Right lobe of liver (tissue), 4 donors: ENCODE measurements around the gene MAML3.

Experiments
- POLR2A ChIP-seq: fragments of 450-650 bp; IDR thresholded peaks from one replicate; pipeline ENCODE4 v1.6.1; 2017; ENCODE audit warnings: antibody characterized with exemption, mild to moderate bottlenecking
- TF ChIP-seq, protein P1 (sequence below), 4 donors: fragments of 200-600 bp in 3 of 4; fragments of 450-650 bp in 1 of 4; IDR thresholded peaks; one replicate each; pipeline versions ENCODE4 v1.5.1 to v1.8.0; 2016 to 2022; ENCODE audit warnings: antibody characterized with exemption in 4 of 4, mild to moderate bottlenecking in 2 of 4
- donor health status: DM: no; HTN: no; CAD: no.
- donor health status: DM: no; HTN: no; CAD: no.
- donor health status: DM: no; HTN: yes; CAD: no.

- TF ChIP-seq, protein P1, sequence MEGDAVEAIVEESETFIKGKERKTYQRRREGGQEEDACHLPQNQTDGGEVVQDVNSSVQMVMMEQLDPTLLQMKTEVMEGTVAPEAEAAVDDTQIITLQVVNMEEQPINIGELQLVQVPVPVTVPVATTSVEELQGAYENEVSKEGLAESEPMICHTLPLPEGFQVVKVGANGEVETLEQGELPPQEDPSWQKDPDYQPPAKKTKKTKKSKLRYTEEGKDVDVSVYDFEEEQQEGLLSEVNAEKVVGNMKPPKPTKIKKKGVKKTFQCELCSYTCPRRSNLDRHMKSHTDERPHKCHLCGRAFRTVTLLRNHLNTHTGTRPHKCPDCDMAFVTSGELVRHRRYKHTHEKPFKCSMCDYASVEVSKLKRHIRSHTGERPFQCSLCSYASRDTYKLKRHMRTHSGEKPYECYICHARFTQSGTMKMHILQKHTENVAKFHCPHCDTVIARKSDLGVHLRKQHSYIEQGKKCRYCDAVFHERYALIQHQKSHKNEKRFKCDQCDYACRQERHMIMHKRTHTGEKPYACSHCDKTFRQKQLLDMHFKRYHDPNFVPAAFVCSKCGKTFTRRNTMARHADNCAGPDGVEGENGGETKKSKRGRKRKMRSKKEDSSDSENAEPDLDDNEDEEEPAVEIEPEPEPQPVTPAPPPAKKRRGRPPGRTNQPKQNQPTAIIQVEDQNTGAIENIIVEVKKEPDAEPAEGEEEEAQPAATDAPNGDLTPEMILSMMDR (IDR thresholded peaks at IDR 0.05) = no peak
- no peak for TF ChIP-seq POLR2A
Measured at GRCh38 chr4:140125374-140125773, 28.6 kb downstream of the MAML3 start.
